Coronary artery (tissue), 2 donors: ENCODE results near the gene MED25.

ENCODE experiments used
- DNase-seq: peaks from one replicate; pipeline ENCODE4 v3.0.0-alpha.2; 2017; ENCODE audit warnings: low spot score
- H3K27ac ChIP-seq, 2 donors: fragments of 200-600 bp; sonication (generic); one replicate each; pipeline ENCODE4 v1.5.1; 2016 to 2019
- H3K4me3 ChIP-seq: fragments of 200-600 bp; sonication (generic); 2 replicates; pipeline ENCODE4 v1.5.1; 2016; ENCODE audit warnings: mild to moderate bottlenecking, moderate library complexity
- CTCF ChIP-seq: fragments of 200-600 bp; sonication (generic); IDR thresholded peaks from one replicate; pipeline ENCODE4 v1.5.1; 2019; ENCODE audit warnings: antibody characterized with exemption

MED25 gene

GRCh38 chr19:49874503-49875157 lies 56.5 kb downstream of the MED25 start:
- TF ChIP-seq CTCF, result no peak
- DNase-seq, result no peak
- Histone ChIP-seq H3K27ac (no peak overlapping the region), H3K4me3 (no peak overlapping the region)

GRCh38 chr19:49875177-49875576 lies 57.1 kb downstream of the MED25 start:
- Histone ChIP-seq H3K27ac (peak overlapping the region; percentile 99 to 100), H3K4me3 (peak overlapping the region; percentile 94)
- no peak for TF ChIP-seq CTCF
- DNase-seq, result no peak

GRCh38 chr19:49875857-49876421 lies 57.9 kb downstream of the MED25 start:
- H3K4me3 ChIP-seq, result peak overlapping the region; percentile 94
- no peak for TF ChIP-seq CTCF
- peak overlapping the region; percentile 99 to 100 for H3K27ac ChIP-seq
- DNase-seq, result no peak

- Histone ChIP-seq H3K27ac (peak overlapping the region; percentile 99 to 100), H3K4me3 (peak overlapping the region; percentile 94)
- peak; percentile 99 for DNase-seq
- TF ChIP-seq CTCF, result no peak
Measured at GRCh38 chr19:49876422-49877019, 58.4 kb downstream of the MED25 start.

- DNase-seq, result peak; percentile 100
- no peak for TF ChIP-seq CTCF
- H3K27ac ChIP-seq, result peak within 1 kb of the TSS; percentile 99 to 100
- peak within 1 kb of the TSS; percentile 94 for H3K4me3 ChIP-seq
Measured at GRCh38 chr19:49877020-49877878, 59.2 kb downstream of the MED25 start, which contains the start of the genes AKT1S1 and TBC1D17. Gene AKT1S1, minus strand, starts transcription at chr19:49877355. Its CDS starts 4,060 bp downstream, at chr19:49873295. Gene TBC1D17, plus strand, starts transcription at chr19:49877702. Its CDS starts 22 bp downstream, at chr19:49877724.

- TF ChIP-seq CTCF, result no peak
- H3K27ac ChIP-seq, result peak overlapping the region; percentile 99 to 100
- DNase-seq, result peak; percentile 99
- peak overlapping the region; percentile 94 for H3K4me3 ChIP-seq
Measured at GRCh38 chr19:49877879-49878743, 60.0 kb downstream of the MED25 start.
